Measurements from ENCODE around the gene DDX11.
A peak's percentile ranks its signal among the peaks of the same experiment; 100 is the strongest.
"Not testable (repeated sequence)": the region's sequence is repeated elsewhere in the genome, so short reads cannot be mapped to it uniquely, and the experiment has no call there.

DDX11 gene

DNA sequence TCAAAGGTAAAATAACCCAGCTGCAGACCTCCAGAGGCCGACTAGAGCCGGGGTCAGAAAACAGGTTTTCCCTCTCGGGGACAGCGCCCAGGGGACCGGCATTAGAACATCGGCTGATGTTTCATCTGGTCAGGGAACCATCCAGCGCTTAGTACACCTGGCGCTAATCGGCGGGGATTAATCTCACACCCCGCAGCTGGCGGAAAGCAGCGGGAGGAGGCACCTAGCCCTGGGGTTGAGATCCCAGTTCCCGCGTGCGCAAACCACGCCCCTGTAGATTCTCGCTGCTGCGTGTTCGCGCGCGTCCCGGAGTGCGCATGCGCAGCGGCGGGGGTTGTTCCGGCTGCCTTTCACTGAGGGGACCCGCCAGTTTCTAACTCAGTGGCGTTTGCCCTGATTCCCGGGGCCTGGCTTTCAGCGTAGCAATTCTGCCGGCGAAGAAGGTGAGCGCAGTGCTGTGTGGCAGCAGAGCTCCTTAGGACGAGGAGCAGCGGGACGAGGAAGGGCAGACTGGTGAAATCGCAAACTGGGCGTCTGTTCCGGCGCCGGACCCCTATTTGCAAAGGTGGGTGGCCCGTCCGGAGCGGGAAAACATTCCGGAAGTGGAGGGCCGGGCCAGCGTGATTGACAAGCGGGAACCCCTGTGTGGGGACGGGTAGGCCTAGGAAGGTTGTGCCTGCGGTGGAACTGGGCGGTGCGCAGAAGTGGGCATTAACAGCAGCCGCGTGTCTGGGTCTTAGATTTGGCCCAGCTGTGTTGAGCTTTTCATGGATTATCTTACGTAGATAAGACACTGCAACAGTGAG is at the start of gene DDX11:
Gene DDX11, plus strand, starts transcription at position 334 of the 806 bp plus-strand sequence. CDS start 4,534 bp downstream, outside the sequence.
- H3K4me3 ChIP-seq (ENCODE audit: low read length) = peak within 1 kb of the TSS; percentile 79

DNA sequence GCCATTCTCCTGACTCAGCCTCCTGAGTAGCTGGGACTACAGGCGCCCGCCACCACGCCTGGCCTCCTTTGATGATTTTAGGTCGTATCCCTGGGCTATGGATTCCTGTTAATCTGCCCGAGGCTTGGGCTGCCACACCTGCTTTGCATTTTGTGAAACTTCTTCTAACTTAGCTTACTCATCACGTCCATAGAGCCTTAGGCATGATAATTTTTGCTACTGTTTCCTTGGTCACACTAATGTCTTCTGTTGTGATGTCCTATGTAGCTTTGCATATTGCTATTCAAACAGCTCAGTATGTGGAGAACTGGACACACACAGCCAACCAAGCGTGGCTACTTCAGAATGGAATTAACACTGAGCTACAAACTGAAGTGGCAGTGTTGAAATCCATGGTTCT is 47.5 kb upstream of the DDX11 start:
- H3K4me3 ChIP-seq (ENCODE audit: low read length) = no peak overlapping the region
- TF ChIP-seq ZNF274 (IDR thresholded peaks at IDR 0.05; ENCODE audit: low read depth, low read length) = no peak

DNA sequence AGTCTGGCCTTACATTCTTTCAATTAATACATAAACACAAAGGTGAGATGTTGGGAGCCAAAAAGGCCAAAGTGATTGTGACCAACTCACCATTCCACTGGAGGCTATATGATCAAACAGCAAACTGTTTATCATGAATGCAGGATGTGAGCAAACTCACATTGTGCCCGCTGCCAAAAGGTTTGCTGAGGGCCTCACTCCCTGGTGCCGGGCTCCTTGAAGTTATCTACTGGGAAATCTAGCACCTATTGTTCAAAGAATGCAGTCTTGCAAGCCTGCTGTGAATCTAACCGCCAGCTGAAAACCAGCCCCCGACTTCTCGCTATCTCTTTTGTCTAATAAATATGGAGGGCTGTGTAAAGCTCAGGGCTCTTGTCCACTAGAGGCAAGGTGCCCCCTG is 46.7 kb upstream of the DDX11 start:
- H3K4me3 ChIP-seq (ENCODE audit: low read length) = not testable (repeated sequence)

DNA sequence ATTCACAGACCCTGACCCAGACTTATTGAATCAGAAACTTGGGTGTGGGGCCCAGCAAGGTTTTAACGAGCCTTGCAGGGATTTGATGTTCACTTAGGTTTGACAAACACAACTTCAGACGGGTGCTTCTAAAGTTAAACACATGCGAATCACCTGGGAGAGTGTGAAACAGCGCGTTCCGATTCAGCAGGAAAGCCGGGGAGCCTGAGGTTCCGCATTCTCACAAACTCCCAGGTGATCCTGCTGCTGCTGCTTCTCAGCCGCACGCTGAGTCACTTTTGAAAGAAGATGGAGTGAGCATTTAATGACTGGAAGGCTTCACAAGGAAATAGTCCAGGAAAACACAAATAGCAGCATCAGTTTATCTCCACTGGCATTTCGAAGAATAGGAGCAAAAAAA is 44.2 kb upstream of the DDX11 start:
- no peak for TF ChIP-seq ZNF274 (IDR thresholded peaks at IDR 0.05; ENCODE audit: low read depth, low read length)
- no peak overlapping the region for H3K4me3 ChIP-seq (ENCODE audit: low read length)

DNA sequence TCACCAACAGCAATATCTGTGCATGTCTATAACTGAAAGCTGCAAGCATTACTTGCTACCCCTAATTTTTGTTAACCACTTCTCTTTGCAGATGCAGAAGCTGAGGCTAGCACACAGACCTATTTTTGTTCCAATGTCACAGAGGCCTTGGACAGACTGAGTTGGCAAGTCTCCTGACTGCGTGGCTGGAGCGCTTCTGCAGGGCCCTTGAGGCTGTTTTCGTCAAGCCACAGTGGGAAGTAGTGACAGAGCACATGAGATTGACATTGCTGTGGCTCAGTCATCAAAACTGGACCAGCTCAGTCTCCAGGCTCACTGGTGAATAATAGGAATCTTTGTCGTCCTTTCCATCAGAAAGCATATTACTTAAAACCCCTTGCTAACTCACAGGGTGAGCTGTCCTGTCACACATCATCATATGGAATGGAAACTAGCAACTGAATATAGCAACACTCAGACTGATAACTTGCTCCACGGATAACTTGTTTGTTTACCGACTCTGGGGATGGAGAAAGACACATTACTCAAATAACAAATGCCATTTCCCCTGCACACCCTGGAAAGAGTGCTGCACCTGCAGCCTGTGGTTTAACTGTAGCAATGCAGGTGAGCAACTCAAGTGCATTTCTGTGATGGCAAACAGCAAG is 43.6 kb upstream of the DDX11 start:
- TF ChIP-seq ZNF274 (IDR thresholded peaks at IDR 0.05; ENCODE audit: low read depth, low read length) = no peak

DNA sequence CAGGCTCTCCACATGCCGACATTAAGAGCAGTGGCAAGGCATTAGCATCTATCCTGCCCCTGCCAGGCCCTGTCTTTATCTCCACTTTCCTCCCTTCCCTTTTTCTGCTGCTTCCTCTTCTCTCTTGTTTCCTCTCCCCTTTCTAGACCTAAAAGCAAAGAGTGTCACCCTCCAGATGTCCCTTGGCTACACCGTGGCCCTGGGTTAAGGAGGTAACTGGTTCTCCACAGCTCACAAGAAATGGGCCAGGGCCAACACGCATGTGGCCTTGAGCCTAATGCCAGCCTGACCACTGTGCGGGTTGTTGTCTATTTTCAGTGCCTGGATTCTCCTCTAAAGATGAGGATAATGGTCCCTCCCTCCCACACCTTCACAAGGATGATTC is 41.7 kb upstream of the DDX11 start:
- H3K4me3 ChIP-seq (ENCODE audit: low read length) = no peak overlapping the region
- TF ChIP-seq ZNF274 (IDR thresholded peaks at IDR 0.05; ENCODE audit: low read depth, low read length) = no peak

More for the DNA sequence above, 43.6 kb upstream of the DDX11 start:
- H3K4me3 ChIP-seq (ENCODE audit: low read length) = no peak overlapping the region

DNA sequence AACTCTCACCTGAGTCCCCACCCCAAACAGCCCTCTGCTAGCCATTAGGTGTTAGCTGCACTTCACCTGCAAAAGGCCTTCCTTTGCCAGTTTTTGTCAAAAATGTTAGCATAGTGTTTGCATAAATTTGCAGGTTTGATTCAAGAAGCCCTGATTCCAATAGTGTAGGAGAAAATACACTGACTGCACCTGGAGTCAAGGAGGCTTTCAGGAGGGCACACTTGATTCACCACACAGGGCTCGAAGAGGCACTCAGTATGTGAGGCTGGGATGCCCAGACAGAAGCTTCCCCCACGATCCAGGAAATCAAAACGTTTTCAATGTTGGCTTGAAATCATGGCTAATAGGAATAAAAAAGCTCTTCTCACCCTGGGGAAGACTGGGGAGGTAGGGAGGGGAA is 40.5 kb upstream of the DDX11 start:
- H3K4me3 ChIP-seq (ENCODE audit: low read length) = no peak overlapping the region
- no peak for TF ChIP-seq ZNF274 (IDR thresholded peaks at IDR 0.05; ENCODE audit: low read depth, low read length)

DNA sequence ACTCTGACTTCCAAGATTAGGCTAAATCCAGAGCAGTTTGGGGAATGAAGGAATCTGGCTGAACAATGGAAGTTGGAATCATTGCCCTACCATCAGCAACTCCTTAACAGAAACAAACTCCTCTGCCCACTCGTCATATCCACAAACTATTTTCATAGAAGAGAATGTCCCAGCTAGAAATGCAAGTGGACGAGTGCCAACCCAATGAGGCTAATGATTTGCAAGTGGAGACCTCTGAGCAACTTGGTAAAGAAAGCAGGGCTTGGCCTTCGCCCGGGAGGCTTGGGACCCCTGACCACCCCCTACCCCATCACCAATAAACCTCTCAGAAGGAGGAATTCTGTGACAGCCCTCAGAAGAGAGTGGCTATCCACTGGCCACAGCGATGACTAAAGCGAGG is 40.0 kb upstream of the DDX11 start:
- no peak for TF ChIP-seq ZNF274 (IDR thresholded peaks at IDR 0.05; ENCODE audit: low read depth, low read length)
- no peak overlapping the region for H3K4me3 ChIP-seq (ENCODE audit: low read length)

DNA sequence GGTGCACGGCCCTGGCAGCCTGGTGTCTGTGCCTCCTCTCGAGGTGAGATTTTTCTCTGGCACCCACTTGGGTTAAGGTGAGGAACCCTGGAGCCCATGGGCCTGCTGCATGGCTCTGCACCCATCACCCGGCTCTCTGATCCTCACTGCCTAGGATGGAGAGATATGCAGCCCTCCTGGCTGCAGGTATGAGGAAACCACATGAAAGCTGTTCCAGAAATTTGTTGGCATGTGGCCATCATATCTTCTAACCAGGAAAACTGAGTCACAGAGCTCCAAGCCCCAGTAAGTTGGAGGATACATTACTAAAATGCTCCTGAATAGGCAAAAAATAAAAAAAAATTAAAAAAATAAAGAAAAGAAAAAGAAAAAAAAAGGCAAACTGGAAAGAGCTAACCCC is 39.3 kb upstream of the DDX11 start:
- no peak overlapping the region for H3K4me3 ChIP-seq (ENCODE audit: low read length)
- no peak for TF ChIP-seq ZNF274 (IDR thresholded peaks at IDR 0.05; ENCODE audit: low read depth, low read length)

DNA sequence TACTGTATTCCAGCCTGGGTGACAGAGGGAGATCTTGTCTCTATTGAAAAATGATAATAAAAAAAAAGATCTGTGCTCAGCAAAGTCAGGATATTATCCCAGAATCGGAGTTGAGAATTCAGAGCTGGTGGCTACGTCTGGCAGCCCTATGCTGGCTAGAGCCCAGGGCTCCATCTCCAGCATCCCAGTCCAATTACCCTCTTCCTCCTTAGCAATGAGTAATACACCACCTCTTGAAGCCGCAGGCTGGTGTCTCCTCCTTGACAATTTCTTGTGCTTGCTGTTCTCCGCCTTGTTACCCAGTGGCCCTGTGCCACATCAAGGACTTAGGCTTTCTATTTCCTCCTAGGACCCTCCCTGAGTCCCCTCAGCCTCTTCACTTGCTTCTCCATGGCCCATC is 38.4 kb upstream of the DDX11 start:
- H3K4me3 ChIP-seq (ENCODE audit: low read length) = no peak overlapping the region
- no peak for TF ChIP-seq ZNF274 (IDR thresholded peaks at IDR 0.05; ENCODE audit: low read depth, low read length)

DNA sequence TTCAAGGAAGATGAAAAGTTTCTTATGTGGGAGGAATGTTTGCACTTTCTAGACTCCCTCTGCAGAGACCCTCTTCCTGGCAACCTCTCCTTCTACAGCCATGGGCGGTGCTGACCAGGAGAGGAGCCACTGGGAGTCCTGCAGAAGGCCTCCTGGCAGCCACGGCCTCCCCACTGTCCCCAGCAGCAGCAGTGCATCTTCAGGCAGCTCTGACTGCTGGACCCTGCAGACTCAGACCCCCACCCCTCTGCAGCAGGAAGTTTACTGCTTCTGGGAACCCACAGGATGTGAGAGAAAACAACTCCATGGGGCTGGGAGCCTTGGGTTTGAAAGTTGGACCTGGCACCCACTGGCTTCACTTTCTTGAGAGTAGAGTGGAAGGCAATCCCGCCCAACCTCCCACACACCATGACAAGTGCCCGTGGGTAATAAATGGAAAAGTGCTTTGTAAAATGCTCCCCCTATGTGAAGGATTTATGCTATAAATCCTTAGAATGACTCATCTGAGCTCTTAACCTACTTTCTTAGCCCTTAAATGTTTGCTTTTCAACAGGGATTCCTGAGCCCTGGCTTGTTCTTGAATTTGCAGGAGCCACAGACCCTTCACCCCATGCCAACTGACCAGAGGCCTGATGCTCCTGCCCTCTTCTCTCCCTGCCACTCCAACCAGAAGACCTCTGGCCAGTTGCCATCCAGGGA is 37.5 kb upstream of the DDX11 start:
- H3K4me3 ChIP-seq (ENCODE audit: low read length) = no peak overlapping the region
- TF ChIP-seq ZNF274 (IDR thresholded peaks at IDR 0.05; ENCODE audit: low read depth, low read length) = no peak

DNA sequence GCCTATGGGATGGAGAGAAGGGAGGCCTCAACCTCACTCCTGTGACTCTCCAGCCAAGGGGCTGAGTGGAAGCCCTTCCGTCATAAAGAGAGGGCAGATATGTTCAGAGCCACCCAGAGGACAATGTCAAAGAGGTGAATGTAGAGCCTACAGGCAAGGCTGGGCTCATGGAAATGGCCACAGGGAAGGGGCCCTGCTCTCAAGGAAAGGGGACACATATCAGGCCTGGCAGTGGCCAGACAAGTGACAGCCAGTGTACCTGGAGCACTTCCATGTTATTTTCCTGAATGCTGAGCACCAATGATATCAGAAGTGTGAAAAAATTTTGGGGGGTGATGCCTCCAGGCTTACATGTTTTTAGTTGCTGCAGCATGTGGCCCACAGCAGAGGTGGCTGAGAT is 36.6 kb upstream of the DDX11 start:
- no peak for TF ChIP-seq ZNF274 (IDR thresholded peaks at IDR 0.05; ENCODE audit: low read depth, low read length)
- no peak overlapping the region for H3K4me3 ChIP-seq (ENCODE audit: low read length)

DNA sequence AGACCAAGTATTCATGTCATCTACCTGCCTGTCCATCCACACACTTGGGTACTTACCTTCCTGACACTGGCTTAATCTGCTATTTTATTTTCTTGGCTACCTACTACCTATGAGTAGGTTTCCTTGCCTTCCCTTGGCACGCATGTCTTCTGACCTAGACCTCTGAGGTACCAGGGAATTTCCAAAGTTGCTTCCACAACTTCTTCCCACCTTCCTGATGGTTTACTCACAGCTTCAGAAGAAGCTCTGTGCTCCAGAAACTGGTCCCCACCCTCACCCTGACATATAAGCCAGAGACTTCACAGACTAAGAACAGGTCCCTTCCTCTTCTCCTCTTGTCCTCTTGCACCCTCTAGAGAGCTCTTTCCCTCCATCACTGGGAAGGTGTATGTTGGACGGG is 35.7 kb upstream of the DDX11 start:
- no peak overlapping the region for H3K4me3 ChIP-seq (ENCODE audit: low read length)
- TF ChIP-seq ZNF274 (IDR thresholded peaks at IDR 0.05; ENCODE audit: low read depth, low read length) = no peak

DNA sequence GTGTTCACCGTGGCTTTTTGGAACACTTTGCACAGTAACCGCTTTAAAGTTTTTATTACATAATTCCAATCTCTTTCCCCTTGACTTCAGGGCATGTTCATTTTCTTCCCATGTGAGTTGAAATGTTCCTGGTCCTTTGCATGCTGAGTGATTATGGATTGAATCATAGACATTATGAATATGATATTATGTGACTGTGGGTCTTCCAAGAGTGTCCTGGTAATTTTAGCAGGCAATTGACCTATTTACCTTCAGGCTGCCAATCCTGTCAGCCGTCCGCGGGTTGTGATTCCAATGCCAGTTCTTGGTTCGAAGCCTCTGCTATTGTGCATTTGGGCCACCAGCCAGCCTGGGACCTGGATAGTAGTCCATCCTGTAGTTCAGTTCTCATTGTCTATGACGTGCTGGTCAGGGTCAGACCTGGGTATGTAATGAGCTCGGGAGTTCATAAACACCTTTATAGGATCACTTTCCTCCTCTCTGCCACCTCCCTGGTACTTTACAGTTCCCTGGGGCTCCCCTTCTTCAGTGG is 32.6 kb upstream of the DDX11 start:
- H3K4me3 ChIP-seq (ENCODE audit: low read length) = no peak overlapping the region
- no peak for TF ChIP-seq ZNF274 (IDR thresholded peaks at IDR 0.05; ENCODE audit: low read depth, low read length)

DNA sequence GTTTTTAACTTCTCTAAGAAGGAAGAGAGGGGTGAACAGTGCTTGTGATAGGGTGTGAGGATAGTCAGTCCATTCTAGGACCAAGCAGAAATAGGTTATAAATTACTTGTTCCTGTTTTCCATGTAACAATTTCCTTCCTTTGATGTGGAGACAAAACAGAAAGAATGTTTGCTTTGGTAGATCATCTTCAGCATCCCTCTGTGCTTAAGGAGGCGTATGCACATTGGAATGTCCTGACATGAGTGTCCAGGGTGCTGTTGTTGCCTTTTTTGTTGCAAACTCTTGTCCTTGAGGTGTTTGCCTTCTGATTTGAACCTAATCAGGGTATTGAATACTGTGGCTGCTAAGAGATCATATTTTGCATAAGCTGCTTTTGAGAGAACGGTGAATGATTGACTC is 23.5 kb upstream of the DDX11 start:
- not testable (repeated sequence) for H3K4me3 ChIP-seq (ENCODE audit: low read length)

DNA sequence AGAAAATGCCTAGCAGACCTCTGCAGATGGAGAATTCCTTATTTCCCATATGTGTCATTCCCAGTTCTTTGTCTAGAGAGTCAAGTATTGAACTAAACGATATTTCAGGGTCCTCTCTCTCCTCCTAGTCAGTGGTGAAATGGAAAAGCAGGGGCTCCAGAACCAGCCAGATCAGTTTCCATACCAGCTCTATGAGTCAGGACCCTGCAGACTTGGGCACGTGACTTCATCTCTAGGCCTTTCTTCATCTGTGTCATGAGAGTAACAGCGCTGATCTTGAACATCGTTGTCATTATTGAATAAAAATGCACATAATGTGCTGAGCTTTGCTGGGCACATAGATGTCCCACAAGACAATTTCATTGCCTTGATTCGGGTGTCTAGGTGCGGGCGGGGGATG is 23.1 kb upstream of the DDX11 start:
- H3K4me3 ChIP-seq (ENCODE audit: low read length) = not testable (repeated sequence)

DNA sequence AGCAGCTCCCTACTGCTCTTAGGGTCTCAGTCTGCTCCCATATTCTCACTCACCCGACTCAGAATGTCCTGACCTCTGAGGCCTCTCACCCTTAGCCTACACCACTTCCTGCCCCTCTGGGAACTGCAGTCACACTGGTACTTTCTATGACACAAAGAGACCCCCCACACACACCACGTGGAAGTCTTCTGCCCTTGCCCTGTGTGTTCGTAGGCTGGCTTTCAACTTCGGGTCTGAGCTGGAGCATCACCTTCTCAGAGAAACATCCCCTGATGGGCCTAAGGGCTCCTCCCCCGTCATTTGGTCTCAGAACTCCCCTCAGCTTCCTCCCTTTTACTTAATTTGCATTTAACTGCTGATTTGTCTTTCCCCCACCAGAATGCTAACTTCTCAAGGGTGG is 22.0 kb upstream of the DDX11 start:
- H3K4me3 ChIP-seq (ENCODE audit: low read length) = not testable (repeated sequence)

DNA sequence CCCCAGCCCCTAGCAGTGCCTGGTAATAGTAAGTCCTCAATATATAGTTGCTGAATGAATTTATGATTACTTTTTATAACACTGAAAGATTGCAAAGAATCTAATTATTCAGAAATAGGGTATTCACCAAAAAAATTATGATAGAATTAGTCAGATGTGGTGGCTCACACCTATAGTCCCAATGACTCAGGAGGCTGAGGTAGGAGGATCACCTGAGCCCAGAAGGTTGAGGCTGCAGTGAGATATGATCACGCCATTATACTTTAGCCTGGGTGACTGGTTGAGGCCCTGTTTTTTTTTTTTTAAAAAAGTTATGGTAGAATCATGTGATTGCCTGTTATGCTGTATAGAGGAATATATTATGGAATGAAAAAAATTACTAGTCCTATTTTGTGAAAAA is 21.5 kb upstream of the DDX11 start:
- not testable (repeated sequence) for H3K4me3 ChIP-seq (ENCODE audit: low read length)

DNA sequence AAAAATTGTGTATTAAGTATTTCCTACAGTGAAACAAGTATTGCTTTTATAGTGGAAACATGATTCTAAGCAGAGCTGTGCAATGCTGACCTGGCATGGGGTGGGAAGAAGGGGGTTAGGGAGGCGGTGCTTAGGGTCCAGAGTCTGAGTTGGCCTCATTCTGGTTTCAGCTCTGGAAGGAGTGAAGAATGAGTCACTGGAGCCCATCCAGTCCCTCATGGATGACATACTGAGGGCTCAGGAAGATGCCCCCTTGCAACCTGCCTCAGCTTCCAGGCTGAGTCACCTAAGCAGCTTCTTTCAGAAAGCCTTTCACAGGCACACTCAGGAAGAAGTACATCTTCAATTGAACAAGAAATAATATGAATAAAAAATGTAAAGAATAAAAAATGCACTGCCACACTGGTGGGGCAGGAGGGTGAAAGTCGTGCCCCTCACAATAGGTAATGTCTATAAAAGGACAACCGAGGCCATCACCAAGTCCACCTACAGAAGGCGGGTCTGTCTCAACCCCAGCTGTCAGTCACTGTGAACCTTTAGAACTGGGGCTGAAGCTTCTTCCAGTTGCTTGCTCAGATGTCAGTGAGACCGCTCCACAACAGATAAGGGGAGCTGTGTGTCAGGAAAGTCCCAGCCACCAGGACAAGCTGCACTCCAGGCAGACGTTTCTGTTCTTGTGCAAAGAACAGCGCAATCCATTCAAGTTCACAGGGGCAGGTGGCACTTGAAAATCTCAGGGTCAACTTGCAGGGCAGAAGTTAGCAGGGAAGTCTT is 20.8 kb upstream of the DDX11 start:
- H3K4me3 ChIP-seq (ENCODE audit: low read length) = not testable (repeated sequence)

DNA sequence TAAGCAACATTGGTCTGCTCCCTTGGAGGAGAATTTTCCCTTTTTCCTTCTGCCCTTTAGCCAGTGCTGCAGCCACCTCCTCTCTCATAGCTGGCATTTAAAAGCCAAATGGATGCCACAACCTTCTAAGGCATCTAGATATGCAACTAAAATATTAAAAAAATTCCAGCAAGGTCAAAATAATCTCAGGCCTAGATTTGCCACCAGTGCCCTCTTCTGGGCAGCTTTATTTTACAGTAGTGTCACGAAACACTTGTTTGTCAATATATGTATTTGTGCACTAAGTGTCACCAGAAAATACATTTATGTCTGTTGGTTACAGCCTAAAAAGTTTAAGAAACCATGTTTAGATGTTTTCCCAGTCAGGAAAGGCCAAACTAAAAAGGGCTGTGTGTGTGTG is 19.7 kb upstream of the DDX11 start:
- H3K4me3 ChIP-seq (ENCODE audit: low read length) = not testable (repeated sequence)
